SK-N-MC (cell line): ENCODE data around the gene PTPRQ.

Experiments
- EZH2 ChIP-seq: fragments of 200-600 bp; sonication (generic); IDR thresholded peaks from one replicate; pipeline ENCODE4 v1.6.1; 2017; ENCODE audit warnings: antibody characterized with exemption
- FOXP2 ChIP-seq: optimal IDR thresholded peaks from 2 replicates; pipeline ENCODE3; 2011; ENCODE audit warnings: mild to moderate bottlenecking, moderate library complexity; ENCODE audit not compliant: insufficient read depth; ENCODE audit errors: extremely low read length, control extremely low read depth
- POLR2AphosphoS5 ChIP-seq: IDR thresholded peaks from 2 replicates; pipeline ENCODE4 v1.6.1; 2012; ENCODE audit warnings: mild to moderate bottlenecking, low read depth, low read length, borderline replicate concordance

- TF ChIP-seq EZH2, result no peak
- TF ChIP-seq POLR2AphosphoS5, result no peak
- TF ChIP-seq FOXP2, result no peak
Measured at GRCh38 chr12:80625051-80625450, 181.0 kb downstream of the PTPRQ start.
